Fibroblast of mammary gland (primary cell): ENCODE data around the gene CLASRP.

Source experiments
- DNase-seq: peaks from one replicate; pipeline ENCODE4 v3.0.0-alpha.2; 2010; ENCODE audit warnings: low read depth
- H3K4me3 ChIP-seq: 2 replicates; pipeline ENCODE4 v1.5.1; 2011; ENCODE audit warnings: low read depth, mild to moderate bottlenecking, low read length, moderate library complexity; ENCODE audit not compliant: control insufficient read depth
- TF ChIP-seq, protein P1 (sequence below): conservative IDR thresholded peaks from 2 replicates; pipeline ENCODE4 v1.5.1; 2011; ENCODE audit warnings: low read depth, low read length, inconsistent platforms; ENCODE audit not compliant: control insufficient read depth, insufficient read depth

Gene CLASRP

DNA sequence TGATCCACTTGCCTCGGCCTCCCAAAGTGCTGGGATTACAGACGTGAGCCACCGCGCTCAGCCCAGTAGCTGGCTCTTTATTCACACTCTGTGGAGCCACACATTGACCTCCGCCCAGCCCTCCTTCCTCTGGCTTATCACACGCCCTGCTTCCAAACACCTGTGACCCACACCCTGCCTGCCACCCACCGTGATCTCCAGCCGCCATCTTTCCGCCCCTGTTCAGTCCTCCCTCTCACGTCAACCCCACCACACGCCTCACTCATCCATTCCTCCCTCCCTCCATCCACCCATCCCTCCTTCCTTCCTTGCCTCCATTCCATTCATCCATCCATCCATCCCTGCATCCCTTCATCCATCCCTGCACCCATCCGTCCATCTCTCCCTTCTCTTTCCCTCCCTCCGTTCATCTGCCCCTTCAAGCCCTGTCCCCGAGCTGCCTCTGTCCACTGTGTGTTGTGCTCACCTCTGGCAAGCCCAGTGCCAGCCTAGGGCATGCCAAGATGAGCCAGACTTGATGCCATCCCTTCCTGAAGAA lies 19.8 kb downstream of the CLASRP start:
- TF ChIP-seq, protein P1, sequence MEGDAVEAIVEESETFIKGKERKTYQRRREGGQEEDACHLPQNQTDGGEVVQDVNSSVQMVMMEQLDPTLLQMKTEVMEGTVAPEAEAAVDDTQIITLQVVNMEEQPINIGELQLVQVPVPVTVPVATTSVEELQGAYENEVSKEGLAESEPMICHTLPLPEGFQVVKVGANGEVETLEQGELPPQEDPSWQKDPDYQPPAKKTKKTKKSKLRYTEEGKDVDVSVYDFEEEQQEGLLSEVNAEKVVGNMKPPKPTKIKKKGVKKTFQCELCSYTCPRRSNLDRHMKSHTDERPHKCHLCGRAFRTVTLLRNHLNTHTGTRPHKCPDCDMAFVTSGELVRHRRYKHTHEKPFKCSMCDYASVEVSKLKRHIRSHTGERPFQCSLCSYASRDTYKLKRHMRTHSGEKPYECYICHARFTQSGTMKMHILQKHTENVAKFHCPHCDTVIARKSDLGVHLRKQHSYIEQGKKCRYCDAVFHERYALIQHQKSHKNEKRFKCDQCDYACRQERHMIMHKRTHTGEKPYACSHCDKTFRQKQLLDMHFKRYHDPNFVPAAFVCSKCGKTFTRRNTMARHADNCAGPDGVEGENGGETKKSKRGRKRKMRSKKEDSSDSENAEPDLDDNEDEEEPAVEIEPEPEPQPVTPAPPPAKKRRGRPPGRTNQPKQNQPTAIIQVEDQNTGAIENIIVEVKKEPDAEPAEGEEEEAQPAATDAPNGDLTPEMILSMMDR, result no peak
- no peak overlapping the region for H3K4me3 ChIP-seq
- DNase-seq, result no peak

DNA sequence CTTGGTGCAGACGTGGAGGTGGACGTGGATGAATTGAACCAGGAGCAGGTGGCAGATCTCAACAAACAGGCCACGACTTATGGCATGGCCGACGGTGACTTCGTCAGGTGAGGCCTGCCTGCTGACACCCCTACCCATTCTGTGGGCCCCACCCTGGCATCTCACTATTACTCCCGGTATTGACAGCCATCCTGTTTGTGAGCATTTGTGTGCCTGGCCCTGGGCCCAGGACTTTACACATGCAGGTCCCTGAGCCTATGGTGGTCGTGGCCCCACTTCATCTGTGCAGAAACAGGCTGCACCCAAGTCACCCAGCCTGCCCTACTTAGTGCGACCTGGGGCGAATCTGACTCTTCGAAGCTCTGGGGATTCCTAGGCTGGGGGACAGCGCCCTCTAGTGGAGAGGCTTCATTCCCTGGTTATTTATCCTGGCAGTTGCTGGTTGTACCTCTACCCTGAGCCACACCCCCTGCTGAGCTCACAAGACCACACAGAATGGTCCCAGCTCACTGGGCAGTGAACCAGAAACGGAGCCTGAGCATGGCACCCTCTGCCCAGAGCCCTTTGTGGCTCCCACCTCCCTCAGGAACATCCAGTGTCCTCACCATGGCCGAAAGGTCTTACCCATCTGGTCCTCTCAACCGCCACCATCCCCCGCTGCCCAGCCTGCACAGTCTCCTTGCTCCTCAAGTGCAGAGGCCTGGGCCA lies 20.6 kb downstream of the CLASRP start:
- peak; percentile 85 for DNase-seq

DNA sequence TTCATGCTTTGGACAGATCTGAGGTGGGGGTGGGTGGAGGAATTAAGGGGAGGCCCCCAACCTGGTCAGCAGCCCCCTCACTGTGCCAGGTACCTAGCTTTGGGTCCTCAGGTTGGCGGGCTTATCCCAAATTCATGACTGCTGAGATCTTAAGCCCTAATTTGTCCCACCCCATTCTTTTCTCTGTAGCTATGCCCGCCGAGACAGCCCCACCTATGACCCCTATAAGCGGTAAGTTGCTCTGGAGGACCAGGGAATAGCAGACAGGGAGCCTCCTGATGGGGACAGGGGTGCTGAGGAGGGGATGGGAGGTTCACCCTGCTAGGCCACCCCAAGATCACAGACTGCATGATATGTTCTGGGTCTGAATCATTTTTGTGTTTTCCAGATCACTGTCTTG lies 23.1 kb downstream of the CLASRP start:
- H3K4me3 ChIP-seq, result no peak overlapping the region
- no peak for DNase-seq
- TF ChIP-seq, protein P1, result no peak

More for the DNA sequence above, 20.6 kb downstream of the CLASRP start:
- H3K4me3 ChIP-seq, result no peak overlapping the region
- TF ChIP-seq, protein P1, result peak; percentile 92

DNA sequence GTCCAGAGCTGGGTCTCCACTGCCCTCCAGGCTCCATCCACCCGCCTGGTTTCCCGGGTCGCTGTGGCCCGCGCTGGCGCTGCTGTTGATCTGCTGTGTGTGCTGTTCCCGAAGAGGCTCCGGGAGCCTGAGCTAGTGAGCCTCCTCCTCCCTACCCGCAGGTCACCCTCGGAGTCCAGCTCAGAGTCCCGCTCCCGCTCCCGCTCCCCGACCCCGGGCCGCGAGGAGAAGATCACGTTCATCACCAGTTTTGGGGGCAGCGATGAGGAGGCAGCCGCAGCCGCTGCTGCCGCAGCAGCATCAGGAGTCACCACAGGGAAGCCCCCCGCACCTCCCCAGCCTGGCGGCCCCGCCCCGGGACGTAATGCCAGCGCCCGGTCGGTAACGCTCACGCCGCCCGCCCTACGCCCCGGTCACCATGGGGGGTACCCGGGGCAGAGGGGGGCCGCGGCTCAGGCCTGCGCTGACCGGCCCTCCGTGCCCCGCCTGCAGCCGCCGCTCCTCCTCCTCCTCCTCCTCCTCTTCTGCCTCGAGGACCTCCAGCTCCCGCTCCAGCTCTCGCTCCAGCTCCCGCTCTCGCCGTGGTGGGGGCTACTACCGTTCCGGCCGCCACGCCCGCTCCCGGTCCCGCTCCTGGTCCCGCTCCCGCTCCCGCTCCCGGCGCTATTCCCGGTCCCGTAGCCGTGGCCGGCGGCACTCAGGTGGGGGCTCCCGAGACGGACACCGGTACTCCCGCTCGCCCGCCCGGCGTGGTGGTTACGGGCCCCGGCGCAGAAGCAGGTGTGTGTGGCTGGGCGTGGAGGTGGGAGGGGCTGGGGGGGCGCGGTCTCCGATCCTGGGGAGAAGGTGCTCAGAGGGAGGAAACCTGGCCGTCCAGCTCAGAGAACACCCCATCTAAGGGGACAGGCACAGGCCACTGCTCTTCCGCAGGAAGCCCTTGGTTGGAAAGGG lies 25.3 kb downstream of the CLASRP start:
- H3K4me3 ChIP-seq, result no peak overlapping the region
- TF ChIP-seq, protein P1, result no peak
- DNase-seq, result no peak

DNA sequence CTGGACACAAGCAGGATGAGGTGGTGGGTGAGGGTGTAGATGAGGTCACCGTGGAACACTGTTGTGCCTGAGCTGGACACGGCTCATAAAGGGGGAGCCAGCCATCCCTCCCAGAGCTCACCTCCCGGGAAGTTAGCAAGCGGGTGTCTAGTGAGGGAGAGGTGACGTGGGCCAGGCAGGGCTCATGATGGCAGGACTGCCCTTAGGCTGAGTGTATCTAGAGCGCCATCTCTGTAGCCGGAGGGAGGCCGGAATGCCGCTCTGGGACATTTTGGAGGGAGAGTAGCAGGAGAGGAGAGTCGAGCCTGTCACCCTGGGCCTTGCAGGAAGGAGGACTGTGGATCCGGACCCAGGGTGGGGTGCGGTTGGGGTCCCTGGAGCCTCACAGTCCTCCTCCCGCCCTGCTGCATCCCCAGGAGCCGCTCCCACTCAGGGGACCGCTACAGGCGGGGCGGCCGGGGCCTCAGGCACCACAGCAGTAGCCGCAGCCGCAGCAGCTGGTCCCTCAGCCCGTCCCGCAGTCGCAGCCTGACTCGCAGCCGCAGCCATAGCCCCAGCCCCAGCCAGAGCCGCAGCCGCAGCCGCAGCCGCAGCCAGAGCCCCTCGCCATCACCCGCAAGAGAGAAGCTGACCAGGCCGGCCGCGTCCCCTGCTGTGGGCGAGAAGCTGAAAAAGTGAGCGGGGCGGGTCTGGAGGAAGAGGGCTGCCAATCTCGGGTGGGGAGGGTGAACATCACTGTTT lies 28.2 kb downstream of the CLASRP start:
- DNase-seq, result no peak
- no peak overlapping the region for H3K4me3 ChIP-seq

More for the DNA sequence above, 28.2 kb downstream of the CLASRP start:
- TF ChIP-seq, protein P1, result no peak
